GM19397 (cell line): ENCODE data around the gene ZFP36.
"Not testable (repeated sequence)": the region's sequence is repeated elsewhere in the genome, so short reads cannot be mapped to it uniquely, and the experiment has no call there.

Experiments
- ATAC-seq: cut with Tn5 transposase; IDR thresholded peaks from one replicate; pipeline ENCODE4 v1.9.1; 2021; ENCODE audit warnings: mild to moderate bottlenecking, moderate library complexity; ENCODE audit not compliant: unreplicated experiment

The ZFP36 gene

DNA sequence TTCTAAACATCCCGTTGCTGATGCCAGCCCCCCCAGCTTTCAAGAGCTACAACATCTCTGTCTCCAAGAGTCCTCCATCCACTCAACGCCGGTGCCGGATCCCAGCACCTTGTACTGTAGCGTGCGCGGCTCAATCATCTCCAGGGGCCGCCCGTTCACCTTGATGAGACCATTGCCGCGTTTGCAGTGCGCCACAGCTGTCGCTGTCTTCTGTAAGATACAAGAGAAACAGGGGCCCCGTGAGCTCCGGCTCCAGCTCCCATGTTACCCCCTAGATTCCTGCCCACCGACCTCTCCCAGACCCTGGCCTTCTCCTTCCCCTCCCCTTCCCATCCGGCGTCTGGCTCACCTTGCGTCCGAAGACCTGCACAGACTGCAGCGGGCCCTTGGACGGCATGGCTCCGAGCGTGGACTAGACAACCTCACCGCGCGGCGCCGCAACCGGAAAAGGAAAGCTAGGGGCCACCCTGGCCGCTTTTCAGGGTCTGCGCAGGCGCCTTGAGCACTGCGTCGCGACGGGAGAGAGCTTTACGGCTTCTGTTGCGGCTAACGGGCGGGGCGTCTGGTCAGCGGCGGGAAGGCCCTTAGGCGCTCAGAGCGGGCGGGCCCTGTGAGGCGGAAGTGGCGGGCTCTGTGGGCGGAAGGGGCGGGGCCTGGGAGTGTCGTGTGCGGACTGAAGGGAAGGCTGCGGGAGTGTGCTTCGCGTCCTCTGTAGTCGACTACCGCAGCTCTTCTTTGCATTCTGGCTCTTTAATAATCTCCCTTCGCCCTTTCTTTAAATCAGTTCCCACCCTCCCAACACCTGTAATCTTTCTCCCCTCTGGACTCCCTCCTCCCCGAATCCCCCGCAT, 29.1 kb downstream of the ZFP36 start, which contains the start of gene RPS16:
Gene RPS16, minus strand, starts transcription at position 451 of the 851 bp plus-strand sequence. Its CDS starts 54 bp downstream, at position 397.
- ATAC-seq: peak; percentile 84

DNA sequence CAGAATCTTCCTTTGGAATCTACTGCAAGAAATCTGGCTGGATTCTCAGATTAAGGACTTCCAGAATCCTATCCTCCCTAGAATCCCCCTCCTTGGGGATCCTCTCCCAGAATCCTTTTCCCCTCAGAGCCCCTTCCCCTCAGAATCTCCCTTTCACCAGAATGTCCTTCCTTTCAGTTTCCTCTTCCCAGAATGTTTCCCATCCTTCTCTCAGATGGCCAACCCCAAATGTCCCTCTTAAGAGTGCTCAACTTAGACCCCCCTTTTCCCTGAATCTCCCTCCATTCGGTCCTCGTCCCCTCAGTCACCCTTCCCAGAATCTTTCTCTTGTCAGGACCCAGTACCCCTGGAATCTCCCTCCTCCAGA, 29.7 kb downstream of the ZFP36 start:
- ATAC-seq: no peak

DNA sequence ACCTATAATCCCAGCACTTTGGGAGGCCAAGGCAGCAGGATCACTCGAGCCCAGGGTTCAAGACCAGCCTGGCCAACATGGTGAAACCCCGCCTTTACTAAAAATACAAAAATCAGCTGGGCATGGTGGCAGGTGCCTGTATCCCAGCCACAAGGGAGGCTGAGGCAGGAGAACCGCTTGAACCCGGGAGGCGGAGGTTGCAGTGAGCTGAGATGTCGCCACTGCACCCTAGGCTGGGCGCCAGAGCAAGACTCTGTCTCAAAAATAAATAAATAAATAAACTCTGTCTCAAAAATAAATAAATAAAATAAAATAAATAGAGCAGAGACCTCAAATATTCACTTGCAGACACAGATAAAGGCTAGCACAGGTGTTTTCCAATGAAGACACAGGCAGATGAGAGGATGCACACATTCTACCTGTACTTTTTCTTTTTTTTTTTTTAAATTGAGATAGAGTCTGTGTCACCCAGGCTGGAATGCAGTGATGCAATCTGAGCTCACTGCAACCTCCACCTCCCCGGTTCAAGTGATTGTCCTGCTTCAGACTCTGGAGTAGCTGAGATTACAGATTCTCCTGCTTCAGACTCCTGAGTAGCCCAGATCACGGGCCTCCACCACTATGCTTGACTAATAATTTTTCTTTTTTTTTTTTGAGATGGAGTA, 31.8 kb downstream of the ZFP36 start:
- no peak for ATAC-seq

DNA sequence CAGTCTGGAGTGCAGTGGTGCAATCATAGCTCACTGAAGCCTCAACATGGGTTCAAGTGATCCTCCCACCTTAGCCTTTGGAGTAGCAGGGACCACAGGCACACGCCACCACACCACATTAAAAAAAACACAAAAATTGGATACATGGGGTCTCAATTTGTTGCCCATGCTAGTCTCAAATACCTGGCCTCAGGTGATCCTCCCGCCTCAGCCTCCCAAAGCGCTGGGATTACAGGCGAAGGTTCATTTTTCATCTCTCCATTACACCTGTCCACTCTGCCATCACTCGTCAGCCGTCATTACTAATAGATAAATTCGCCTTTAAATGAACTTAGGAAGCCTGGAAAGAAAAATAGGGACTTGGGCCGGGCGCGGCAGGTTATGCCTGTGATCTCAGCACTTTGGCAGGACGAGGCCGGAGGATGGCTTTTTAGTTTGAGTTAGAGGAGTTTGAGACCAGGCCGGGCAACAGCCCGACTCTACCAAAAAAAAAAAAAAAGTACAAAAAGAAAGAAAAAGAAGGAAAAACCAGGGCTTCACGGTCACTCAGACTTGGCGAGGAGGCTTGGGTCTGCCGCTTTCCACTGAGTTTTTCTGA, 38.0 kb downstream of the ZFP36 start:
- ATAC-seq: no peak

DNA sequence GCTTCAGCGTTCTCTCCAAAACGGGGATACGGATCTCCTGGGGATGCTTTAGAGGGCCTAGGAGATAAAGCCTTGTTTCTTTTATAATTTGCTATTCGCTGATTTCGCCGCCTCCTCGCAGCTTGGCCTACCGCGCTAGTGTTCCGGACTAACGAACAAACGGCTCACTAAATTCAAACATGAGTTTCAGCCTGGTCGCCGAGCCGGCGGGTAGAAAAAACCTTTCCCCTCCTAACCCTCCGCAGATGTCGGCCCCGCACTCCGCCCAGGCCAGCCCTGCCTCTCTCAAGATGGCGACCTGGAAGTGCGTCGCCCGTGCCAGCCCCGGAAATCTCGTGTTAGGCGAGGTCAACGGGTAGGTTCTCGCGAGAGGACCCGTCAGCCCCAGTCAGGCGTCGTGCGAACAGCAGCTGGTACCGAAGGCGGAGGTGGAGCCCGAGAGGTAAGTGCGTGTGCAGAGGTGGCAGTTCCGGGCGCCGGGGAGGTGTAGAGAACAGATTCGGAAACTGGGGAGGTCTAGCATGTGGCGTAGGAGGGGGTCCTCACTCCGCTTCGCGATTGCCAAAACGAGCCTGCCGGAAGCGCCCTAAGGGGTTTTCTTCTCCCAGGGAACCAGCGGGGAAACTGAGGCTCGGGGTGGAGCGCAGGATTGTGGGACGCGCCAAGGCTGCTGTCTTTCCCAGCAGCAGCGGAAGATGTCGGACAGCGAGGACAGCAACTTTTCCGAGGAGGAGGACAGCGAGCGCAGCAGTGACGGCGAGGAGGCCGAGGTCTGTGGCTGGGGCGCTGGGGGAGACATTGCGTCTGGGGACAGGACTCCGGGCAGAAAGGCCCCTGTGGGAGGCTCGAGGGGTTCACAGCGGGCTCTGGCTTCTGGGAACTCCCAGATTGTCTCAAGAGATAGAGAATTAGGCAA, 38.8 kb downstream of the ZFP36 start, which contains the start of gene SUPT5H:
Gene SUPT5H, plus strand, starts transcription at position 387 of the 916 bp plus-strand sequence. Its CDS starts 309 bp downstream, at position 696.
- ATAC-seq: peak; percentile 88

GRCh38 chr19:39446365-39447084, 39.9 kb downstream of the ZFP36 start:
- ATAC-seq: no peak

DNA sequence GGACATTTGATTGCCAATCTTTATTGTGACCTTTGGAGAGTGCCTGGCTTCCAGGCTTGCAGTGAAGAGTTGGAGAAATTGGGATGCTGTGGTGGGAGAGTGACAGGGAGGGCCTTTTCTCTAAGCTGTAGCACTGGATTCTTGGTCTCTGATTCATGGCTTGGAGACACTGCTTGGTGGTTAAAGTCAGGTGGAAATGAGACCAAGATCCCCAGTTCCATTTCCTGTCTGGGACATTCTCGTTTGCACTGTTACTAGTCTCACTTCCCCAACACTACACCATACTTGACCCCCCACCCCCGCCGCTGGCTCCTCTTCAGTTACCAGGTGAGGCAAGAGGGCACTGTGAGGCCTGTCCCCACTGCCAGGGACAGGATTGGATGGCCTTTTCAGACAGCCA, 41.6 kb downstream of the ZFP36 start:
- no peak for ATAC-seq

GRCh38 chr19:39449116-39449797, 42.6 kb downstream of the ZFP36 start:
- no peak for ATAC-seq

GRCh38 chr19:39451257-39451656, 44.6 kb downstream of the ZFP36 start:
- ATAC-seq: not testable (repeated sequence)
